CD14-positive monocyte (primary cell): ENCODE results near the gene NUDT16. TPM values are rescaled to one million over a fixed set of nuclear protein-coding genes. Genes with fewer than 3 reads are reported as not detected.

Experiments used
- DNase-seq, 3 donors: peaks; one replicate each; pipeline ENCODE4 v3.0.0-alpha.2; 2011 to 2022
- H2AFZ ChIP-seq: 2 replicates; pipeline ENCODE4 v1.6.0; 2012; ENCODE audit warnings: mild to moderate bottlenecking, low read depth, low read length, inconsistent platforms; ENCODE audit not compliant: insufficient read depth, poor library complexity, severe bottlenecking
- H3K27ac ChIP-seq, 2 donors: 1 replicate in 1 of 2; 2 replicates in 1 of 2; pipeline ENCODE4 v1.5.1; 2012 to 2013; ENCODE audit warnings: low read length in 2 of 2, control low read depth in 1 of 2, inconsistent platforms in 1 of 2, low read depth in 1 of 2, mild to moderate bottlenecking in 1 of 2
- H3K27me3 ChIP-seq, 2 donors: one replicate each; pipeline versions ENCODE4 v1.6.0 to v1.6.1; 2011 to 2013; ENCODE audit warnings: low read length in 2 of 2; ENCODE audit not compliant: control insufficient read depth in 2 of 2, insufficient read depth in 2 of 2
- H3K36me3 ChIP-seq, 2 donors: replicated peaks in 1 of 2; 1 replicate in 1 of 2; 2 replicates in 1 of 2; pipeline versions ENCODE4 v1.5.1 to v1.6.1; 2012 to 2013; ENCODE audit warnings: low read length in 2 of 2, control low read depth in 1 of 2, inconsistent platforms in 1 of 2, mild to moderate bottlenecking in 1 of 2; ENCODE audit not compliant: insufficient read depth in 2 of 2, control insufficient read depth in 1 of 2
- H3K4me1 ChIP-seq, 2 donors: 1 replicate in 1 of 2; 2 replicates in 1 of 2; pipeline versions ENCODE4 v1.5.1 to v1.6.1; 2012 to 2013; ENCODE audit warnings: low read length in 2 of 2, control low read depth in 1 of 2, inconsistent platforms in 1 of 2, mild to moderate bottlenecking in 1 of 2, moderate library complexity in 1 of 2; ENCODE audit not compliant: insufficient read depth in 2 of 2, control insufficient read depth in 1 of 2
- H3K4me2 ChIP-seq: replicated peaks from 2 replicates; pipeline ENCODE3; 2012; ENCODE audit warnings: low read length, moderate library complexity, mild to moderate bottlenecking; ENCODE audit not compliant: poor library complexity, severe bottlenecking; ENCODE audit errors: extremely low read depth
- H3K4me3 ChIP-seq, 3 experiments: fragments of 200-600 bp in 1 of 3; sonication (generic) in 1 of 3; replicated peaks in 1 of 3; 1 replicate in 2 of 3; 2 replicates in 1 of 3; pipeline ENCODE4 v1.5.1; 2011 to 2013; ENCODE audit warnings: low read length in 3 of 3, mild to moderate bottlenecking in 3 of 3, control low read depth in 2 of 3, low read depth in 2 of 3, inconsistent platforms in 1 of 3, moderate library complexity in 1 of 3
- H3K79me2 ChIP-seq: 2 replicates; pipeline ENCODE4 v1.6.0; 2012; ENCODE audit warnings: mild to moderate bottlenecking, control low read depth, inconsistent platforms, low read length, moderate library complexity; ENCODE audit not compliant: insufficient read depth
- H3K9ac ChIP-seq: 2 replicates; pipeline ENCODE4 v1.6.0; 2017; ENCODE audit warnings: low read length, mild to moderate bottlenecking; ENCODE audit not compliant: insufficient read depth, poor library complexity, severe bottlenecking
- H3K9me3 ChIP-seq, 2 donors: replicated peaks in 1 of 2; 1 replicate in 1 of 2; 2 replicates in 1 of 2; pipeline versions ENCODE4 v1.5.1 to v1.6.1; 2012 to 2013; ENCODE audit warnings: low read length in 2 of 2, control low read depth in 1 of 2; ENCODE audit not compliant: control insufficient read depth in 1 of 2, insufficient read depth in 1 of 2
- H4K20me1 ChIP-seq: 2 replicates; pipeline ENCODE4 v1.6.0; 2012; ENCODE audit warnings: mild to moderate bottlenecking, low read length, control low read depth, moderate library complexity; ENCODE audit not compliant: insufficient read depth
- H3K27ac Mint-ChIP-seq, 7 donors: one replicate each; pipeline ENCODE4 v1.8.0; 2020; ENCODE audit warnings: mild to moderate bottlenecking in 7 of 7, mixed read lengths in 7 of 7, moderate library complexity in 6 of 7, inconsistent platforms in 2 of 7
- H3K27me3 Mint-ChIP-seq, 3 donors: one replicate each; pipeline ENCODE4 v1.8.0; 2021 to 2022; ENCODE audit warnings: low read depth in 3 of 3, mild to moderate bottlenecking in 3 of 3, mixed read lengths in 3 of 3, moderate library complexity in 3 of 3, inconsistent platforms in 1 of 3
- H3K36me3 Mint-ChIP-seq, 2 donors: one replicate each; pipeline ENCODE4 v1.8.0; 2020; ENCODE audit warnings: mixed read lengths in 2 of 2, inconsistent platforms in 1 of 2, mild to moderate bottlenecking in 1 of 2
- H3K4me1 Mint-ChIP-seq: one replicate; pipeline ENCODE4 v1.8.0; 2020; ENCODE audit warnings: mild to moderate bottlenecking, mixed read lengths
- H3K4me3 Mint-ChIP-seq, 2 donors: one replicate each; pipeline ENCODE4 v1.8.0; 2020; ENCODE audit warnings: mild to moderate bottlenecking in 2 of 2, mixed read lengths in 2 of 2, moderate library complexity in 1 of 2
- H3K9me3 Mint-ChIP-seq, 7 donors: one replicate each; pipeline ENCODE4 v1.8.0; 2020 to 2022; ENCODE audit warnings: mixed read lengths in 7 of 7, mild to moderate bottlenecking in 6 of 7, moderate library complexity in 6 of 7, inconsistent platforms in 2 of 7
- WGBS: methylation state at CpG from one replicate; pipeline ENCODE4 v1.1.5; 2013; ENCODE audit warnings: missing lambda C conversion rate; ENCODE audit not compliant: insufficient coverage; 5-methylcytosine and 5-hydroxymethylcytosine counted together
- intact Hi-C, 2 donors: fragments of 100-400 bp; cut with micrococcal nuclease; formaldehyde crosslinking; loops; one replicate each; pipeline versions ENCODE4 v1.15.0 to v1.15.1; 2023
- polyA plus RNA-seq, 3 donors: library from polyadenylated mRNA; depleted of rRNA in 1 of 3; unstranded in 2 of 3; stranded (reverse) in 1 of 3; fragments of 300-500 nt in 2 of 3; fragments of >200 nt in 1 of 3; fragmentation: Illumina TruSeq in 2 of 3; gene quantifications; 1 replicate in 2 of 3; 2 replicates in 1 of 3; pipeline ENCODE4 v1.2.3, GENCODE V29; 2012 to 2021
- TF ChIP-seq, protein P1 (sequence below): fragments of 200-600 bp; IDR thresholded peaks from one replicate; pipeline ENCODE4 v1.8.0; 2022; ENCODE audit warnings: antibody characterized with exemption, mild to moderate bottlenecking

NUDT16 gene
- polyA plus RNA-seq, 3 donors = 23.6 to 27.0 (median 27.0) TPM

DNA sequence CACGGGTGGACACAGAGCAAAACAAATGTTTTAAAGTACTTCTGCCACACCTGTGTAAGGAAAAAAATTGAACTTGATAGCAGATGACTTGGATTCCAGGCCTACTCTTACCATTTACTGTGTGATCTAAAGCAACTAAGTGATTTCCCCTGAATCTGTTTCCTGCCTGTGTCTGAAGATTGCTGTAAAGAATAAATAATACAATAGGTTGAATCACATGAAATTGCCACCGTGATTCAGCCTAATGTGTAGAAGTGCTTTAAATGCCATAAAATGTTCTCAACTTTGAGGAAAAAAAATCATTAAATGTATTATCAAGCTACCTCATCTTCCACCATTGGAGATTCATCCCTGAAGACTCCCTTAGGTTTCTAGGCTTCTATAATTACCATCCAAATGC, 27.6 kb upstream of the NUDT16 start:
- Mint-ChIP-seq H3K27ac (no peak overlapping the region), H3K4me1 (peaks cover 9% of the 10 kb centered on the region), H3K4me3 (no peak overlapping the region), H3K9me3 (peaks cover 0 to 1% (median 0%) of the 10 kb centered on the region in 7 donors), H3K27me3 (no peaks in the 10 kb centered on the region), H3K36me3 (peaks cover 23 to 37% of the 10 kb centered on the region in 2 donors)
- H3K79me2 ChIP-seq = no peaks in the 10 kb centered on the region
- peaks cover 0 to 28% of the 10 kb centered on the region in 2 donors for H3K36me3 ChIP-seq
- no peak for DNase-seq
- H3K27me3 ChIP-seq = no peaks in the 10 kb centered on the region
- peaks cover 22% of the 10 kb centered on the region for H4K20me1 ChIP-seq
- H3K4me2 ChIP-seq = no peak overlapping the region
- H3K4me3 ChIP-seq = no peak overlapping the region
- WGBS = no CpG with 5 or more reads among the region's 2 CpGs
- H3K9me3 ChIP-seq = no peaks in the 10 kb centered on the region
- TF ChIP-seq, protein P1, sequence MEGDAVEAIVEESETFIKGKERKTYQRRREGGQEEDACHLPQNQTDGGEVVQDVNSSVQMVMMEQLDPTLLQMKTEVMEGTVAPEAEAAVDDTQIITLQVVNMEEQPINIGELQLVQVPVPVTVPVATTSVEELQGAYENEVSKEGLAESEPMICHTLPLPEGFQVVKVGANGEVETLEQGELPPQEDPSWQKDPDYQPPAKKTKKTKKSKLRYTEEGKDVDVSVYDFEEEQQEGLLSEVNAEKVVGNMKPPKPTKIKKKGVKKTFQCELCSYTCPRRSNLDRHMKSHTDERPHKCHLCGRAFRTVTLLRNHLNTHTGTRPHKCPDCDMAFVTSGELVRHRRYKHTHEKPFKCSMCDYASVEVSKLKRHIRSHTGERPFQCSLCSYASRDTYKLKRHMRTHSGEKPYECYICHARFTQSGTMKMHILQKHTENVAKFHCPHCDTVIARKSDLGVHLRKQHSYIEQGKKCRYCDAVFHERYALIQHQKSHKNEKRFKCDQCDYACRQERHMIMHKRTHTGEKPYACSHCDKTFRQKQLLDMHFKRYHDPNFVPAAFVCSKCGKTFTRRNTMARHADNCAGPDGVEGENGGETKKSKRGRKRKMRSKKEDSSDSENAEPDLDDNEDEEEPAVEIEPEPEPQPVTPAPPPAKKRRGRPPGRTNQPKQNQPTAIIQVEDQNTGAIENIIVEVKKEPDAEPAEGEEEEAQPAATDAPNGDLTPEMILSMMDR = no peak
- no peaks in the 10 kb centered on the region for H3K4me1 ChIP-seq
- intact Hi-C loops = no loop called here
- no peak overlapping the region for H3K27ac ChIP-seq
- H3K9ac ChIP-seq = no peak overlapping the region
- no peak overlapping the region for H2AFZ ChIP-seq

DNA sequence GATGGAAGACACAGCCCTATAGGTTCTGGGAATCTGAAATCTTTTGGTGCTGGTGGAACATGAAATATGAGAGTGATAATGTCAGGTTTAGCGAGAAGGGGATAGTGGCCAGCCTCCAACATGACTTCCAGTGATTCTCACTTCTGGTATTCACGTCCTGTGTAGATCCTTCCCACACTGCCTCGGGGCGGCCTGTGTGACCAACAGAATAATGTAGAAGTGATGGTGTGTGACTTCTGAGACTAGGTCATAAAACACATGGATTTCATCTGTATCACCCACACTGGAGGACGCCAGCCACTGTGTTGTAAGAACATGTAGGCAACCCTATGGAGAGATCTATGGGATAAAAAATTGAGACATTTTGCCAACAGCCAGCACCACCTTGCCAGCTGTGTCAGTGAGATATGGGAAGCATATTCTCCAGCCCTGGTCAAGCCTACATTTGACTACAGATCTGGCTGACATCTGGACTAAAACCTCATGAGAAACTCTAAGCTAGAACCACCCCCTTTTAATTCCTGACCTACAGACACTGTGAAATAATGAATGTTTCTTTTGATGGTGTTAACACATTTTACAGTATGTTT, 25.5 kb upstream of the NUDT16 start:
- Mint-ChIP-seq H3K4me3 (no peak overlapping the region), H3K4me1 (peaks cover 17% of the 10 kb centered on the region), H3K27ac (peak overlapping the region in 2 of 7 donors; percentile 0 to 13), H3K27me3 (peaks cover 0 to 2% (median 0%) of the 10 kb centered on the region in 3 donors), H3K9me3 (peaks cover 0 to 1% (median 0%) of the 10 kb centered on the region in 7 donors), H3K36me3 (peaks cover 25 to 34% of the 10 kb centered on the region in 2 donors)
- H3K4me3 ChIP-seq = no peak overlapping the region
- peaks cover 0 to 21% of the 10 kb centered on the region in 2 donors for H3K36me3 ChIP-seq
- no peak overlapping the region for H3K9ac ChIP-seq
- DNase-seq = no peak
- intact Hi-C loops = no loop called here
- no peaks in the 10 kb centered on the region for H3K9me3 ChIP-seq
- H3K4me1 ChIP-seq = peaks cover 0 to 7% of the 10 kb centered on the region in 2 donors
- H3K4me2 ChIP-seq = no peak overlapping the region
- H3K27me3 ChIP-seq = no peaks in the 10 kb centered on the region
- peaks cover 19% of the 10 kb centered on the region for H4K20me1 ChIP-seq
- TF ChIP-seq, protein P1 = no peak
- WGBS = no CpG with 5 or more reads among the region's 5 CpGs
- H3K79me2 ChIP-seq = peaks cover 10% of the 10 kb centered on the region
- H2AFZ ChIP-seq = no peak overlapping the region
- H3K27ac ChIP-seq = no peak overlapping the region
